Esophagus muscularis mucosa (tissue), 4 donors: ENCODE data around the gene LCN1. TPM values are rescaled to one million over a fixed set of nuclear protein-coding genes. Genes with fewer than 3 reads are reported as not detected.
"Not testable (repeated sequence)": the region's sequence is repeated elsewhere in the genome, so short reads cannot be mapped to it uniquely, and the experiment has no call there.

Experiments
- DNase-seq: peaks from one replicate; pipeline ENCODE4 v3.0.0-alpha.2; 2017; ENCODE audit errors: extremely low spot score
- H3K27ac ChIP-seq, 4 donors: fragments of 200-600 bp; sonication (generic); replicated peaks in 1 of 4; 1 replicate in 3 of 4; 2 replicates in 1 of 4; pipeline ENCODE4 v1.5.1; 2016 to 2019; ENCODE audit warnings: mild to moderate bottlenecking in 1 of 4
- H3K27me3 ChIP-seq, 4 donors: fragments of 200-600 bp; sonication (generic); one replicate each; pipeline versions ENCODE4 v1.5.1 to v1.6.0; 2016 to 2019
- H3K36me3 ChIP-seq, 4 donors: fragments of 200-600 bp; sonication (generic); one replicate each; pipeline ENCODE4 v1.5.1; 2016 to 2019
- H3K4me1 ChIP-seq, 4 donors: fragments of 200-600 bp; sonication (generic); one replicate each; pipeline ENCODE4 v1.5.1; 2016 to 2019
- H3K4me3 ChIP-seq, 4 donors: fragments of 200-600 bp; sonication (generic); 1 replicate in 2 of 4; 2 replicates in 2 of 4; pipeline ENCODE4 v1.5.1; 2016 to 2019; ENCODE audit warnings: mild to moderate bottlenecking in 4 of 4, moderate library complexity in 1 of 4
- H3K9me3 ChIP-seq, 4 donors: fragments of 200-600 bp; sonication (generic); 1 replicate in 3 of 4; 2 replicates in 1 of 4; pipeline ENCODE4 v1.5.1; 2016 to 2019
- CTCF ChIP-seq, 3 experiments: fragments of 200-600 bp in 2 of 3; fragments of 450-650 bp in 1 of 3; sonication (generic) in 2 of 3; IDR thresholded peaks; one replicate each; pipeline ENCODE4 v1.5.1; 2017 to 2019; ENCODE audit warnings: antibody characterized with exemption in 3 of 3, mild to moderate bottlenecking in 2 of 3, moderate library complexity in 1 of 3
- EP300 ChIP-seq: sonication (generic); formaldehyde crosslinking; IDR thresholded peaks from one replicate; pipeline ENCODE4 v1.6.1; 2017; ENCODE audit warnings: antibody characterized with exemption
- POLR2A ChIP-seq: fragments of 450-650 bp; IDR thresholded peaks from one replicate; pipeline ENCODE4 v1.6.1; 2017; ENCODE audit warnings: antibody characterized with exemption, moderate library complexity, mild to moderate bottlenecking, low read depth
- POLR2AphosphoS5 ChIP-seq, 2 donors: sonication (generic); formaldehyde crosslinking; IDR thresholded peaks; one replicate each; pipeline ENCODE4 v1.6.1; 2017; ENCODE audit warnings: antibody characterized with exemption in 2 of 2
- WGBS: methylation state at CpG from one replicate; pipeline ENCODE4 v1.1.5; 2018; 5-methylcytosine and 5-hydroxymethylcytosine counted together
- intact Hi-C: fragments of 100-400 bp; cut with DNase I; formaldehyde crosslinking; loops from one replicate; pipeline ENCODE4 v1.15.1; 2023
- total RNA-seq, 4 donors: library from RNA; depleted of rRNA; stranded (reverse); fragments of >200 nt; gene quantifications; one replicate each; pipeline versions ENCODE4 v1.1.0 to v1.2.1, GENCODE V29; 2016

The LCN1 gene
- total RNA-seq, 4 donors from 2014 or later: not detected

GRCh38 chr9:135513351-135513846 is 7.8 kb upstream of the LCN1 start:
- Histone ChIP-seq H3K9me3 (peaks cover 0 to 10% (median 0%) of the 10 kb centered on the region in 4 donors), H3K4me1 (no peaks in the 10 kb centered on the region), H3K27me3 (peaks cover 0 to 24% (median 0%) of the 10 kb centered on the region in 4 donors), H3K36me3 (no peaks in the 10 kb centered on the region), H3K4me3 (no peak overlapping the region), H3K27ac (no peak overlapping the region)
- intact Hi-C loops: no loop called here
- 75% methylated on average over 6 of the region's 19 CpGs for WGBS
- TF ChIP-seq CTCF (IDR thresholded peaks at IDR 0.05) (no peak), POLR2A (no peak), EP300 (no peak), POLR2AphosphoS5 (IDR thresholded peaks at IDR 0.05) (no peak)
- no peak for DNase-seq

- H3K4me3 ChIP-seq, H3K4me1 ChIP-seq, DNase-seq, H3K9me3 ChIP-seq, H3K27ac ChIP-seq, intact Hi-C loops, H3K36me3 ChIP-seq: not testable (repeated sequence)
- peaks cover 0 to 24% (median 0%) of the 10 kb centered on the region in 4 donors for H3K27me3 ChIP-seq
- no CpG with 5 or more reads among the region's 9 CpGs for WGBS
Measured at GRCh38 chr9:135513906-135514305, 7.3 kb upstream of the LCN1 start.

GRCh38 chr9:135514342-135515082 is 6.7 kb upstream of the LCN1 start:
- no peak overlapping the region for H3K27ac ChIP-seq
- H3K4me1 ChIP-seq: no peaks in the 10 kb centered on the region
- DNase-seq: no peak
- H3K4me3 ChIP-seq: no peak overlapping the region
- no peaks in the 10 kb centered on the region for H3K36me3 ChIP-seq
- no peaks in the 10 kb centered on the region for H3K9me3 ChIP-seq
- WGBS: 79% methylated on average over 9 of the region's 17 CpGs
- no peak for TF ChIP-seq POLR2AphosphoS5 (IDR thresholded peaks at IDR 0.05)
- TF ChIP-seq POLR2A: no peak
- no peak for TF ChIP-seq CTCF (IDR thresholded peaks at IDR 0.05)
- no peak for TF ChIP-seq EP300
- intact Hi-C loops: no loop called here
- peaks cover 0 to 24% (median 0%) of the 10 kb centered on the region in 4 donors for H3K27me3 ChIP-seq

DNA sequence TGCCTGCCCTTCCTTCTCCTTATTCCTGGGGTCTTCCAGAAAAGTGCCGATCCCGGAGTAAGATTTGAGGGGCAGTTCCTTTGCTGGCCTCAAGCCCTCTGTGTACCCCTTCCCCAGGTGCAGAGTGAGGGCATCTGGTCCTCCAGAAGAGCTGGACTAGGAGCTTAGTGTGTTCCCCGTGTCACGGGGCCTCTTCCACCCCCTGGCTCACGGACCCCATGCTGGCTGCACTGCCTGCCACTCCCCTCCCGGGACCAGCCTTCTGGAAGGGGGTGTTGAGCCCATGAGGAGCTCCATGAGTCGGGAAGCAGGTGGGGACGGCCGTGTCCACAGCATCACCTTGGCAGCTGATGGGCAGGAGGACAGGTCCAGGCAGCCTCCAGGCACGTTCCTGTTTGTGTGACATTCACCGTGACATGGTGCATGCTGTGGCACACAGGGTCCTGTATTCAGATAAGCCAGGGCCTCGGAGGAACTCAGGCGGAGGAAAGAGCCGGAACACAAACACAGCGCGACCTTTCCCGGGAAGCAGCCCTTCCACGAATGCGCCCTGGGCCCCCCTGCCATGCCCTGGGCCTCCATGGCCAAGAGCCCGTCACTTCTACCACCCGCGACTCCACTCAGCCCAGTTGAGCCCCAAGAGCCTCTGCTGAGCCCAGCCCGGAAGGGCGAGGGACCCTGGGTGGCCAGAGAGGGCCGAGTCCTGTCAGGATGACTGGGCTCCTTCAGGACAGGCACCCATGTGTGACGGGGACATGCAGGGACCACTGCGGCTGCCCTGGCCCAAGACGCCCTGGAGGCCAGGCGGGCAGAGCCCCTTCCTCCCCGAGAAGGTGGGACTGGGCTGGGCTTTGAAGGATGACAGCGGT is 5.9 kb upstream of the LCN1 start:
- no peaks in the 10 kb centered on the region for H3K36me3 ChIP-seq
- H3K4me1 ChIP-seq: no peaks in the 10 kb centered on the region
- intact Hi-C loops: no loop called here
- no peak for DNase-seq
- H3K27ac ChIP-seq: no peak overlapping the region
- H3K4me3 ChIP-seq: no peak overlapping the region
- no peaks in the 10 kb centered on the region for H3K9me3 ChIP-seq
- H3K27me3 ChIP-seq: peaks cover 0 to 24% (median 0%) of the 10 kb centered on the region in 4 donors
- TF ChIP-seq CTCF (IDR thresholded peaks at IDR 0.05) (no peak), EP300 (no peak), POLR2A (no peak), POLR2AphosphoS5 (IDR thresholded peaks at IDR 0.05) (no peak)
- WGBS: 88% methylated on average over 23 of the region's 31 CpGs
